Stimulated activated CD4-positive, alpha-beta T cell treated with anti-CD3 and anti-CD28 coated beads, TNF-alpha, amount 100 ng/mL, for 4 hours (primary cell): ENCODE results near the gene KDELR3.

Source experiments
- DNase-seq, 3 experiments: peaks; one replicate each; pipeline ENCODE4 v3.0.0-alpha.2; 2020; ENCODE audit warnings: low read depth in 3 of 3

KDELR3 gene

DNA sequence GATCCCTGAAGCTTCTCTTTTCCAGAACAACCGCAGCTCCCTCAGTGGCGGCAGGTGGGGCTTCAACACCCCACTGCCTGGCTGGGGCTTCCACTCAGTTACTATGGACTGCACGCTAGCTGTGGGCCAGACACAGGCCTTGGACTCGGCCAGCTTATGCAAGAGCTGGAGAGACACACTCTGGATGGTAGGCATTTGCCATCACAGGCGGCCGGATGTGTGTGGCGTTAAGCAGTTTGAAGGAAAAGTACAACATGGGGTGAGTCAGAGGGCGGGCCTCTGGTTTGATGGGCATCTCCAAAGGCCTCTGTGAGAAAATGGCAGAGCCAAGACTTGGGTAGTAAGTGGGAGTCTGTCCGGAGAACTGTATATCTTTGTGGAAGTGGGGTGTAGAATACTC is 30.5 kb upstream of the KDELR3 start:
- no peak for DNase-seq

DNA sequence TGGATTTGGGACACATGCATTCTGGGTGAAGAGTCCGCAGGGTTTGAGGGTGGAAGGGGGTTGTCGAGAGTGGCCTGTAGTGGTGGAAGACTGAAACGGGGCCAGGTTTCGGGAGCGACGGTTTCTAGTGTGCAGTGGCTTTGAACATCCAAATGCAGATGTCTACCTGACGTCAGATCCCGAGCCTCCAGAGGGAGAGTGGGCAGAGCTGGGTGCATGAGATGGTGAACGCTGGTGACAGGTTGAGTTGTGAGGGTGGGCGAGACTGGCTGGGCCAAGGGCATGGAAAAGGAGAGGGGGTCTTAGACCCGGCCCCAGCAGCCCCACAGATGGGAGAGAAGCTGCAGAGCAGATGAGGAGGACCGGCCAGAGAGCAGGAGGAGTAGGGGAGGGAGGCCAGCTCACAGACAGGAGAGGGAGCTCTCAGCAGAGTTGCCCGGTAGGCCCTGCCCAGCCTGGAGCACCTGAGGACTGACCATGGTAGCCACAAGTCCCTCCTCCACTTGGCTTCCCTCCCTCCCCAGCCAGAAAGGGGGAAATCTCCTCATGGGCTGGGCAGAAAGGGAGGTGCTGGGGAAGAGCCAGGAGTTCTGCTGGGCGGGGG is 27.0 kb upstream of the KDELR3 start:
- DNase-seq, result no peak

GRCh38 chr22:38441620-38442287 is 26.1 kb upstream of the KDELR3 start:
- no peak for DNase-seq

- no peak for DNase-seq
Observed at GRCh38 chr22:38442967-38443627, 24.8 kb upstream of the KDELR3 start.

- no peak for DNase-seq
Observed at GRCh38 chr22:38443628-38444521, 24.0 kb upstream of the KDELR3 start.

GRCh38 chr22:38444783-38445182 is 23.1 kb upstream of the KDELR3 start:
- DNase-seq, result no peak

DNA sequence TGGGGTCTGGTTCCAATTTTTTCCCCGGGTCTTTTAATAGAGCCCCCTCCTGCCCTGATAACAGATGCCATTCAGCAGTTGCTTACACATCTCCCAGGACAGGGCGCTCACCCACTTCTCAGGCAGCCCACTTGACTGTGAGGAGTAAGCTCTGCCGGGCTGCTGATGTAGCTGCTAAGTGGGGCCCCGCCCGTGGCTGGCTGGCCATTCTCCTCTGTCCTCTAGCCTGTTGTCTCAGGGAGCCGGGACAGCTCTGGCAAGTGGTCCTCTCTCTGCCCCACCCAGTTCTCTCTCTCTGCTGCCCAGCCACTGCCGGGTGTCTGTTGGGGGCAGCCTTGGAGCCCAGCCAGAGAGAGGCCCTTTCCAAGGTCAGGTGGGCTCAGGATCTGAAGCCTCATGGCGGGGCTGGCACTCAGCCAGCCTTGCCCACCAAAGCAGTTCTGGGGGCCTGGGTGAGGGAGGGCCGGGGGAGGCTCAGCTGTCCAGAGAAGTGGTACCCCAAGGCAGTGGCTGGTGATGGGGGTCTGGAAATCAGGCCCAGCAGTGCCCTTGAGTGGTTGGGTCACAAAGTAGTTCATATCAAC is 21.8 kb upstream of the KDELR3 start:
- no peak for DNase-seq

DNA sequence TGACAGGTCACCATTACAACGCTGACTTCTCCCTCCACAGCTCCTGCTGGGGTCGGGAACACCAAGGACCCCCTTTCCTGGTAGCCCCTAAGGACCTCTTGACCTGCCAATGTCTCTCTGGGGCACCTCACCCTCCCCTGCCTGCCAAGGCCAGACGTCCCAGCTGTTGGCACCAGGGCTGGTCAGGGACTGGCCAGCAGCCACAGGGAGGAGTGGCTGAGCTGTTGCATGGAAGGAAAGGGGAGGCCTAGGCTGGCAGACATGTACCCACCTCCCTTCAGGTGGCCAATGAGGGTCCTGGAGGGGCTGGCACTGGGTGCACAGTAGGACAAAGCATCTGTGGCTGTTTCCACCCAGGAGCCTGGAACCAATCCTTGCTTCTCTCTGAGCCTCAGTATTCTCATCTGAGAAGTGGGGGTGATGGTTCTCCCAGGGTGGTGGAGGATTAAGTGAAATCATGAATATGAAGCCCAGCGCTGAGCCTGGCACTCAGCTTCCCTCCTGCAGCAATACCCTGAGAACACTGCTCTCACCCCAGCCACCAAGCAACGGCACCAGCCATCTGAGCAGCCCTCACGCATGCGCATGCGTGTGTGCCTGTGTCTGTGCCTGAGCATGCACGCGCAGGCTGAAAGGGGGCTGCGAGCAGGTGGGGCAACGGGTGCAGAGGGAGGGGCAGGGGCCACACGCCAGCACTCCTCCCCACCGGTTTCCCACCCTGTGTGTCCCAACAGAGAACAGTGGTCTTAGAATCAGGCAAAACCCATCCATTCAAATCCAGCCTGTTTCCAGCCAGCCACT is 18.8 kb upstream of the KDELR3 start:
- DNase-seq, result no peak

- no peak for DNase-seq
Observed at GRCh38 chr22:38449776-38450175, 18.1 kb upstream of the KDELR3 start.

- DNase-seq, result no peak
Observed at GRCh38 chr22:38450234-38450797, 17.6 kb upstream of the KDELR3 start.

DNA sequence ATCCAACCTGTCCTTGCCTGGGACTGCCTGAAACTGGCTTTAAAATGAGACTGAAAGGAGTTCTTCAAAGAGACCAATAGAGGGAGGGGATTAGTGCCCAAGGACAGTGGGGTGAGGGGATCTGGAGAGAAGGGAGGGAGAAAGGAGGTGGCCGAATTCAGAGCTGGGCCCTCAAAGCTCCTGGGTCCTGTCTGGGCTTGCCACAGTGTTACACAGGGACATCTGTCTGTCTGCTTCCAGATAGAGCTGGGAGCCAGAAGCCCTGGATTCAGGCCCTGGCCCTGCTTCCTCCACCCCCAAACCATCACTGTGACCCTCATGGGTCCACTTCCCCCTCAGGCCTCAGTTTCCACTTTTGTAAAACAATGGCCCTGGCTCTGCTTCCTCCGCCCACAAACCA is 16.5 kb upstream of the KDELR3 start:
- no peak for DNase-seq

DNA sequence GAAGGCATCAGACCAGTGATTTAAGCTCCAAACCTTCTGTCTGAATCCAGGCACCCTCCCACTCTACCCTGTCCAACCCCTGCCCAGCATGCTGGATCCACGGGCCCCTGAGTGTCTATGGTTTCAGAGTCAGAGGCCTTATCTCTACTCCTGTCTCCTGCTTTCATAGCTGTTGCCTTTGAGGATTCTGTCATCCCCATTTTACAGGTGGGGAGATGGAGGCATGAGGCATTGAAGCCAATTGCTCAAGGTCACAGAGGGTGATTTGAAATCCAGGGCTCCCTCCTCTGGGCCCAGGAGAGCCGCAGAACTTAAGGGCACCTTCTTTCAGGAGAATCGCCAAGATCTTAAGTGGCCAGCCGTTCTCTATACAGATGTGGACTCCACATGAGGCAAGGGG is 16.0 kb upstream of the KDELR3 start:
- no peak for DNase-seq

DNA sequence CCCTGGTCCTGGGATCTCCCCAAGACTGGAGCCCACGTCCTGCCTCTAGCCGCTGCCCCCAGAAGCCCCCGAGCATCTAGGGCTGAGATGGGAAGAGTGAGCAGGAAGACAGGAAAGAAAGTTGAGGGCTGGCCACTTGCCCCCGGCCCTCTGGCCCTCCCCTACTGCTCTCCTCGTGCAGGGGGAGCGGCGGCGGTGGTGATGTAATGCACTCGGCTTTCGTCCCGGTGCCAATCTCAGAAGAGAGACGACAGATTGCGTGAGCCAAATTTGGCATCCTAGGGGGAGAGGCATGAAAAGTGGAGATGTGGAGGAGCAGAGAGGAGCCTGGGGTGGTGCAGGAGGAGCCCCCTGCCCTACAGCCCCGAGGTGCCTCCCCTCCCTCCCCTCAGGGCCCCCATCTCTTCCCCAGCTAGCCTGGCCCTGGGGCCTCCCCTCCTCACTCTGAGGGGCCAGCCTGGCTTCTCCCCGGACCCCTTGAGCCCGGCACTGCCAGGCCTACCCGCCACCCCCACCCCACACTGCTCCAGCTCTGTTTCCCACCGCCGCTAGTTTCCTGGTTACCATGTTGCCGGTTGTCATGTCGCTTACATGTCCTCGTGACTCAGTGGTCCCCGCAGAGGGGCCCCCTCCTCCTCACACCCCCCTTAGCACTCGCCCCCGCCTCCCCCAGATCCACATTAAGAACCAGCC is 15.4 kb upstream of the KDELR3 start:
- no peak for DNase-seq

- DNase-seq, result no peak
Observed at GRCh38 chr22:38453066-38453672, 14.7 kb upstream of the KDELR3 start.

DNA sequence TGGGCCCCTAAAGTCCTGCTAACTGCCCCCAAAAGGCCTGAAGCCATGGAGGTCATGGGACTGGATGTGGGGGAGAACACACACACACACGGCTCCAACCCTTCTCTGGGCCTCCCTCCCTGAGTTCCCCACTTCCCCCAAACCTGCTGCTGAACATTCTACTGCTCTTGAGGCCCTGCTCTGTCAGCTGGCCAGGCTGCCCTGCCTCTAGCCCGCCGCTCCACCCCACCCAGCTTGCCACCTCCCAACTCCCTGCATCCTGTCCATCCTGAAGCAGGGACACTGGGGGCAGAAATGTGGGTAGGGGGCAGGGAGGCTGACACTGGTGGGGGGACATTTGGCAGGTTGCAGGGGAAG is 13.9 kb upstream of the KDELR3 start:
- DNase-seq, result no peak

GRCh38 chr22:38454353-38455075 is 13.4 kb upstream of the KDELR3 start:
- DNase-seq, result no peak

- DNase-seq, result no peak
Observed at GRCh38 chr22:38455076-38455529, 12.8 kb upstream of the KDELR3 start, which contains the start of gene KCNJ4. KCNJ4 (minus strand) TSS chr22:38455199; CDS start chr22:38428132, 27,067 bp downstream.

- DNase-seq, result no peak
Observed at GRCh38 chr22:38455530-38456271, 12.2 kb upstream of the KDELR3 start.
